GM19099 (cell line): Measurements from ENCODE around the gene MC1R.

Source experiments
- POLR2A ChIP-seq: IDR thresholded peaks from 3 replicates; pipeline ENCODE4 v1.6.1; 2011; ENCODE audit warnings: low read depth; ENCODE audit not compliant: insufficient read length; ENCODE audit errors: extremely low read depth

MC1R gene

DNA sequence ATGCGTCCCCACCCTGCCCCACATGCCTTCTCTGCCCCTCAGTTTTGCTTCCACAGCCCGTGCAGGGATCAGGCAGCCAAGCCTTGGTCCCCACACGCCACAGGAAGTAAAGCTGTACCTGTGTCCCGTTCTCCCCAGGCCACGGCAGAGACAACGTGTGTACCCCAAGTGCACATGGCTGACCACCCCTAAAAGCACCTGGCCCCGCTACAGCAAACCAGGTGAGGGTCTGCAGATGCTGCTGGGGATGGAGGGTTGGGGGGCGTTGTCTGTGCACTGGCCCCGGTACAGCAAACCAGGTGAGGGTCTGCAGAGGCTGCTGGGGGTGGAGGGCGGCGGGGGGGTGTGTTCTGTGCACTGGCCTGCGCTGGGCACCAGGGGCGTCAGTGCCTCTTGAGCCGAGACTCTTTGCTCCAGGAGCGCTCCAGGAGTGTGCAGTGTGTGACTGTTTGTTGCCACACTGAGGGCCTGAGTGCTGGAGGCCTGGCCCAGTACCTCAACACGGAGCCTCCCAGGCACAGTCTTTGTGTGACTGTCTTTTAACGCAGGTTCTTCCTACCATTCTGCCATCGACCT, 26.5 kb upstream of the MC1R start:
- no peak for TF ChIP-seq POLR2A

DNA sequence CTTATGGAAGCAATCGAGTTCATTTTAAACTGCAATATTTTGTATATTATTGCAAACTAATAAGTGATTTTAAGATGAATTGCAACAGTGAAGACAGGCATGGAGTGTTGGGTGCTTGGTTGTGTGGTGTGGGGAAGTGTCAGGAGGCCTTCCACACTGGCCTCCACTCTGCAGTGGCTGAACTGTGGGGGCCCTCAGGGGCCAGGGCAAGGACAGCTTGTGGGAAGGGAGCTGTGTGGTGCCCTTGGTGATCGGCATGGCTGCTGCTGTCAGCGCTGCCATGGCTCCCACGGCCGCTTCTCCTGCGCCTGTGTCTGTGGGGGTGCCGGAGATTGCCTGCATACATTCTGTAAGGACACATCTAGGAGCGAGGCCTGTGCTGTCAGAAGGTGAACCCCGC, 26.0 kb upstream of the MC1R start:
- no peak for TF ChIP-seq POLR2A

DNA sequence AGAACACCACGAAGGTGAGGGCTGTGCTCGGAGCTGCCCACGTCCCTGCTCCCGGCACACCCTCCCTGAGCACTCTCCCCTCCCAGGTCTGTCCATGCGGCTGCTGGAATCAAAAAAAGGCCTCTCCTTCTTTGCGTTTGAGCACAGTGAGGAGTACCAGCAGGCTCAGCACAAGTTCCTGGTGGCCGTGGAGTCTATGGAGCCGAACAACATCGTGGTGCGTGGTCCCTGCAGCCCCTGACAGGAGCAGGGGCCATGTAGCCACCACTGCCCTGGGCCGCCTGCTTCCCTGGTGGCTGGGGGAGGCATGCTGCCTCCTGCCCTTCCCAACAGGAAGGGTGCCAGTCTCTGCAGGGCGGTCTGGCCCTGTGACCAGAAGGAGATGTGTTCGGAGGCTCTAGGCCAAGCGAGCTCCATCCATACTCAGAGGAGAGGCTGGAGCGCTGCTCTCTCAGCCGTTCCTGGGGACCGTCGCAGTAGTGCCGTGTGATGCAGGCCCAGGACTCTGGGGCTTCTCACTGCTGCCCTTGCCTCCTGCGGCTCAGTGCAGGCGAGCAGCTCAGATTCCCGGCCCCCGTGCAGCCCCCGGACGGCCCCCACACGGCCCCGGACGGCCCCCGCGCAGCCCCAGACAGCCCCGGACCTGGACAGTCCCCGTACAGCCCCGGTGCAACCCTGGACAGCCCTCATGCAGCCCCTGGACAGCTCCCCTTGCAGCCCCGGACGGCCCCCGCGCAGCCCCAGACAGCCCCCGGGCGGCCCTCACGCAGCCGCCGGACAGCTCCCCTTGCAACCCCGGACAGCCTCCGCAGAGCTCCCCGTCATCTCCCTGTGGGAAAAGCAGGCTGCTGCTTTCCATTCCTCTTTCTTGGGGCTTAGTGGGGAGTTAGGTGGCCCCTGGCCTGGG, 24.8 kb upstream of the MC1R start:
- TF ChIP-seq POLR2A: no peak

DNA sequence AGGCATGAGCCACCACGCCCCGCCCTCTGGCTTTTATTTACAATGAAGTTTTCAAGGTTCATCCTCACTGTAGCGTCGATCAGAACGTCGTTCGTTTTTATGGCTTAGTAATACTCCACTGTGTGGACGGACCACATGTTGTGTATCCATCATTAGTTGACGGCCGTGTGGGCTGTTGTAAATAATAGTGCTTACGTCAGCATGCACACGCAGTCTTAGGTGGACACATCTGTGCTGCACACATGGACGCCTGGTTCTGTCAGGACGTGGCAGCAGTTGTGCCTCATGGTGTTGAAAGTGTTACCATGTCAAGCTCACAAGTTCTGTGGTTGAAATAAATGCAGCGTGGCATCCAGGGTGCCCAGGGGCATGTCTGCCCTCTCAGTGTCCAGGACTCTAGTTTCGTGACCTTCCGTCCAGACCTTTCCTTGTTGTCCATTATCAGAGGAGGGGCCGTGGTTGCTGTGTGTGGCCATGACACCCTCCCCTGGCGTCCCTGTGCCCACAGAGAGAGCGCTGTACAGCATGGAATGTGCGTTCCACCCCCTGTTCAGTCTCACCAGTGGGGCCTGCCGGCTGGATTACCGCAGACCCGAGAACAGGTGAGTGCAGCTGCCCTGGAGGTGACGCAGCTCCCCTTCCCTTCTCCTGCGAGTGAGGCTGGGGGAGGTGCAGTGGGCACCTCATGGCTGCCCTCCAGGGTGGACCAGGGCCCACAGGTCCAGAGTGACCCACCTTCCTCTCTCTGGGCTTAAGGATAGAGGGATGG, 23.0 kb upstream of the MC1R start:
- TF ChIP-seq POLR2A: no peak

DNA sequence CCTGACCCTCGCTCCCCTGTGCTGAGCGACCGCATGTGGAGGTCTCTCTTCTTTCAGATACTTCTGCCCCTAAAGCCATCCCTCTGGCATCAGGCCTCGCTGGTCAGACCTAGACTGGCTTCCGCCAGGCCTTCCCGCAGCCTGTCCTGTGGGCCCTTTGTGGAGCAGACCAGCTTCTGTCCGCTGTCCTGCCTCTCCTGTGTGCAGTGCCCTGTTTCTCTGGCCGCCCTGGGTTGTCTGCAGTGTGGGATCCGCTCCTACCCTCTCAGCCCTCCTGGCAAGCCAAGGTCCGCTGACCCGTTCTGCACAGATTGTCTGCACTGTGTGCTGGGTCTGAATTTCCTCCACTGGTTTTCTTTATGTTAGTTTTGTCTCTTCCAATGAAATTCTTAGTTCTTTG, 21.5 kb upstream of the MC1R start:
- TF ChIP-seq POLR2A: no peak

DNA sequence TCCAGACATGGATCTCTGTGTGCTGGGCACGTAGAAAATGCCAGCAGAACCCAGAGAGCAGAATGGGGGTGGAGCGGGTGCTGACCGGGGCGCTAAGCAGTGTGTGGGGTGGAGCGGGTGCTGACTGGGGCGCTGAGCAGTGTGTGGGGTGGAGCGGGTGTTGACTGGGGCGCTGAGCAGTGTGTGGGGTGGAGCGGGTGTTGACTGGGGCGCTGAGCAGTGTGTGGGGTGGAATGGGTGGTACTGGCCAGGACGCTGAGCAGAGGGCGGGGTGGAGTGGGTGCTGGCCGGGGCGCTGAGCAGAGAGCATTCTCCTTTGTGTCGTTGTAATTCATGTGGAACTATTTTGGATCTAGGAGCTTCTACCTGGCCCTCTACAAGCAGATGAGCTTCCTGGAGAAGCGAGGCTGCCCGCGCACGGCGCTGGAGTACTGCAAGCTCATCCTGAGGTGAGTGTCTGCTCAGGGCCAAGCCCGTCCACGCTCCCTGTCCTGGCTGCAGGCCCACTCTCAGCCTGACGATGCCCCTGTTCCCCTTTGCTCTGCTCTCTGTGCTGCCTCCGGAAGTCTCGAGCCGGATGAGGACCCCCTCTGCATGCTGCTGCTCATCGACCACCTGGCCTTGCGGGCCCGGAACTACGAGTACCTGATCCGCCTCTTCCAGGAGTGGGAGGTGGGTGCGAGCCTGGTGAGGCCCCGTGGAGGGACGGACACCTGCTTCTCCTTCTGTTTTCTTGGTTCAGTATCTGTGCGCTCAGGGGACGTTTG, 20.3 kb upstream of the MC1R start:
- TF ChIP-seq POLR2A: no peak

DNA sequence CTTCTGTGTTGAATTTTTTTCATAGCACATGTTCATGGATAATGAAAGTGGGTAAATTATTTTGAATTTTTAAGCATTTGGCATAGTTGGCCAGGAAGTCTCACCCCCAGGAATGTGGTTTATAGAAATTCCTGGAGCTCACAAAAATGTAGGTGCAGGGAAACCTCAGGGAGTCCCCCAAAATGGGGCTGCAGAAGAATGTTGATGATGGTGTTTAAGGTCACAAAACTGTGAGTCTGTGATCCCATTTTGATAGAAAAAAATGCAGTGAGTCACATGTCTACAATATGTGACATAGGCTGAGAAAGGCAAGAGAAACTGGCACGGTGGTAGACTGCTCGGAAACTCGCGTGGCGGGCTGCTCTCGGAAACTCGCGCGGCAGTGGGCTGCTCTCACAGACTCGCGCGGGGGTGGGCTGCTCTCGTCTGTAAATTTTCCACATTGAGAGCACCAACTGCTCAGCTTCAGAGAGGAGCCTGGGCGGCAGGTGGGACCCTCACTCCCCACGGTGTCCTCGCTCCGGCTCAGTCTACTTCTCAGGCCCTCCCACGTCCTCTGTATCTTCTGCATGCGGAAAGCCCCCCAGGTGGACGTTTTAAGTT, 18.7 kb upstream of the MC1R start:
- TF ChIP-seq POLR2A: no peak

DNA sequence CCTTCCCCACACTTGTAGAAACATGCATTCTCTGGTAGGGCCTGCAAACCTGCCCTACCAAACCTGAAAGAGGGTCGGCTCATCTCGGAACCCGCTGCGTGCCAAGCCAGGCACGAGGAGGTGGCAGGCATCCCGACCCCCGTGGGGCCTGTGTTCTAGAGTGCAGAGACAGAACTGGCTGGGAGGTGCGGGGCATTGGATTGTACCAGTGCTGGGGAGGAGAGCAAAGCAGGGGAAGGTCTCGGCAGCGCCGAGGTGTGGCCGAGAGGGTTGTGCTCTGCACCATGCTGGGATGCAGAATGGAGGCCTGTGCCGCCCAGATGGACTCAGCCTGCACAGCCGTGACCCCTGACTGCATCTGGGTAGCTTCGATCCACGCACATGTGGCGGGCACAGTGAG, 17.8 kb upstream of the MC1R start:
- TF ChIP-seq POLR2A: no peak

DNA sequence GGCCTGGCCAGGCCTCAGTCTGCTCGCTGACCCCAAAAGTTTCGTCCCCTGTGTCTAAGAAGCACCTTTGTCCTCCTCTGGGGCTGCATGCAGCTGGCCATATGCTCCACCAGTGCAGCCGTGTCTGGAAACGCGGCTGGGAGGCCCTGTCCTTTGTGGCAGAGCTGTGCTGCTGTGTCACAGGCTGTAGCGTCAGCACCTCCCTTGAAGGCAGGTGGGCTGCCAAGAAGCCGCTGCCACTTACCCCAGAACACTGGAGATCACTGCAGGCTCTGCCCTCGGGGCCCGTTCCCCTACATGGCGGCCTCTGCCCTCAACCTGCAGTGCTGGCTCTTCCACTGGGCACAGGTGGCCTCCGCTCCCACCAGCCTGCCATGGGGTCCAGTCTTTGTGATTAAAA, 15.7 kb upstream of the MC1R start:
- no peak for TF ChIP-seq POLR2A

DNA sequence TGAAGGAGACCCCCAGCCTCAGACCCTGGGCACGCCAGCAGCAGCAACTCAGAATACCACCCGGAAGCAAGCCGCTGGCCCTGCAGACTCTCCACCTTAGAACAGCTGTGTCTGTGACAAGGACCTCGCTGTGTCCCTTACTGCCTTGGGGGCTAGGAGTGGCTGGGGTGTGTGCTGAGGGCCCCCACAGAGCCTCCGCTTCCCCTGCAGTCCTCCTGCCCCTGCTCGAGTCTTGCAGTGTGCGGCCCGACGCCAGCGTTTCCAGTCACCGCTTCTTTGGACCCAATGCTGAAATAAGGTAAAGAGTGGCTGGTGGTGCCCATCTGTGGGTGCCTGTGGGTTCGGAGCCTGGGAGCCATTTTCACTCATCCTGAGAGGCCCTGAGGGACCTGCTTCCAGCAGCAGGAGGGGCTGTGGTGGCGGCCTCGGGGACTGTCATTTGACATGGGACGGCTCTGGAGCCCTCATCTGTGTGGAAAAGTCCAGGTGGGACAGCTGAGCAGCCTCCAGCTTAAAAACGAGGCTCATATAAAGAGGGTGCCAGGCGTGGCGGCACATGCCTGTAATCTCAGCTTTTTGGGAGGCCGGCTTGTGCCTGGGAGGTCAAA, 14.7 kb upstream of the MC1R start:
- TF ChIP-seq POLR2A: no peak

DNA sequence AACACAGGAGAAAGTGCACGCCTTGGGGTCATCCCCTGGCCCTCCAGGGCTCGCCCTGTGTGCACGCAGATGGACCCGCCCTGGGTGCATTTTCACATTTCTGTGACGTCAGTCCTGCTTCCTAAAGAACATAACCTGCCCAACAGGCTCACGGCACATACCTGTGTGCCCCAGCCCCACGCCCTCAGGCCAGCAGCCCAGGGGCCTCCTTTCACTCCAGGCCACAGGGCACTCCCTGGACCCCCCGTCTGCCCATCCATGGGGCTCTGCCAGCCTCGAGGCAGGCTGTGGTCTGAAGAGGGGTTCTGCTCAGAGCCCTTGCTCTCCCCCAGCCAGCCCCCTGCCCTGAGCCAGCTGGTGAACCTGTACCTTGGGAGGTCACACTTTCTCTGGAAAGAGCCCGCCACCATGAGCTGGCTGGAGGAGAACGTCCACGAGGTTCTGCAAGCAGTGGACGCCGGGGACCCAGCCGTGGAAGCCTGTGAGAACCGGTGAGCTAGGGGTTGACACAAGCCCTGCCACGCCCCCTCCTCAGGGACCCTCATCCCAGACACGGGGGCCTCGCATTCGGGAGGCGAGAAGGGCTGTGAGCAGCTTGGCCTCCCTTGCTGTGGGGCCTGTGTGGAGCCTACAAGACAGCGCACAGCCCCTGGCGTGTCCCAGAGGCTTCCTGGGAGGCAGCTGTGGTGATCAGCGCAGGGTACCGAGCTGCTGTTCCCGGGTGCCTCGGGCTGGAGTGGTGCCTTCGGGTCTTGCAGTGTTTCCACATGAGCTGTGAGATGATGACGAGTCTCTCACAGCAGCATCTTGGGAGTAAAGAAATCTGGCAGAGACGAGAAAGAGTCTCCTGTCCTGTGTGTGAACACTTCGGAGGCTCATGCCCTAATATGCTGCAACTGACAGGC, 13.8 kb upstream of the MC1R start:
- no peak for TF ChIP-seq POLR2A

DNA sequence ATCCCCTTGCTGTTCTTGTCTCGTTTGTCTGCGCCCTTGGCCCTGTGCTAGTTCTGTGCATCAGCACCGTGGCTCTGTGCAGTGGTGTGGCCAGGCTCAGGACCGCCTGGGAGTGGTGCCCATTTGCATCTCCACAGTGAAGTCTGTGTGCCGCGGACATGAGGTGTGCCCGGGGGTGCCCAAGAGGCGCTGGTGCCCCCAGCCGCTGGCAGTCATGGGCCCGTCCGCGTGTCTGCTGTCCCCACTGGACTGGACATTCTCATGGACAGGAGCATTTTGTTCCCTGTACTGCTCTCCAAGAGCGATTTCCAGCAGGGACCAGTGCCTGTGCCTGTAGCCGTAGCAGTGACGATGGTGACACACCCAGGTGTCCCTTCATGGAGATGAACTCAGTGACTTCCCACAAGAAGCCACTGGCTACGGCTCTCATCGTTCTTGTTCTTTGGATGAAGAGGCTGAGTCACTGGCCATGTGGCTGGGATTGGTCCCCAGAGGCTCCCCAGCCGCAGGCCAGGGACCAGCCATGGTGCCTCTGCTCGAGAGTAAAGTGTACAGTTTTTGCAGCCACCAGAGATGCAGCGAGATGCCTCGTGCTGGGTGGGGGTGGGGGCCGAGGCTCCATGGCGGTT, 13.0 kb upstream of the MC1R start:
- no peak for TF ChIP-seq POLR2A
